Progenitor cell of endocrine pancreas (in vitro differentiated cells): ENCODE data around the gene MAPK10. TPM values are rescaled to one million over a fixed set of nuclear protein-coding genes. Genes with fewer than 3 reads are reported as not detected.
A peak's percentile ranks its signal among the peaks of the same experiment; 100 is the strongest.

ENCODE experiments used
- DNase-seq: peaks from one replicate; pipeline ENCODE4 v3.0.0; 2021; ENCODE audit warnings: low spot score; ENCODE audit not compliant: unreplicated experiment
- H3K27ac Mint-ChIP-seq: 2 replicates; pipeline ENCODE4 v1.8.0; 2021; ENCODE audit warnings: mild to moderate bottlenecking, moderate library complexity, mixed read lengths
- H3K27me3 Mint-ChIP-seq: 2 replicates; pipeline ENCODE4 v1.8.0; 2021; ENCODE audit warnings: mixed read lengths
- H3K36me3 Mint-ChIP-seq: 2 replicates; pipeline ENCODE4 v1.8.0; 2022; ENCODE audit warnings: mixed read lengths; ENCODE audit not compliant: insufficient read depth
- H3K4me1 Mint-ChIP-seq: 2 replicates; pipeline ENCODE4 v1.8.0; 2021; ENCODE audit warnings: low read depth, mixed read lengths
- H3K4me3 Mint-ChIP-seq: 2 replicates; pipeline ENCODE4 v1.8.0; 2021; ENCODE audit warnings: low read depth, mild to moderate bottlenecking, moderate library complexity, mixed read lengths
- H3K9me3 Mint-ChIP-seq: 2 replicates; pipeline ENCODE4 v1.8.0; 2021; ENCODE audit warnings: low read depth, mixed read lengths
- total RNA-seq: library from RNA; stranded (reverse); gene quantifications from 2 replicates; pipeline ENCODE4 v1.2.1, GENCODE V29; 2021
- TF ChIP-seq, protein P1 (sequence below): fragments of 200-600 bp; sonication (generic); IDR thresholded peaks from one replicate; pipeline ENCODE4 v1.5.0; 2021; ENCODE audit warnings: antibody characterized with exemption, mild to moderate bottlenecking; ENCODE audit not compliant: unreplicated experiment

Gene MAPK10
- total RNA-seq, 1 donor from 2014 or later = 21.4 TPM

DNA sequence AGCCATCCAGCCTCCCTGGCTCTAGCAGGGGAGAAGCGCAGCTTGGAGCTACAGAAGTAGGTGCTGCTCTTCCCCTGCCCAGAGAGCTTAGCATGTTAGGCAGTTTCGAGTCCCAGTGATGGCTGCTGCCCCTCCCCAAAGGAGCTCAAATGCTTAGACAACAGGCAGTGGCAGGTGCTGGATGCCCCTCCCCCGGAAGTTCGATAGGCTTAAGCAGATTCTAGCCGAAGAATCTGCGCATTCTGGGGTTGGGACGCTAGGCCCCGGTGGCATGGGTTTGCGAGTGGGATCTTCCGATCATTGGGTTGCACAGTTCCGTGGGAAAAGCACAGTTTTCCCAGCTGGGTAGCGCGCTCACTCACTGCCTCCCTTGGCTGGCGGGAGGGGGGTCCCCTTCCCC lies 117.2 kb downstream of the MAPK10 start:
- Mint-ChIP-seq H3K4me3 (no peak overlapping the region), H3K36me3 (peaks cover 4% of the 10 kb centered on the region), H3K4me1 (no peaks in the 10 kb centered on the region), H3K9me3 (peaks cover 30% of the 10 kb centered on the region), H3K27ac (no peak overlapping the region), H3K27me3 (no peaks in the 10 kb centered on the region)
- TF ChIP-seq, protein P1, sequence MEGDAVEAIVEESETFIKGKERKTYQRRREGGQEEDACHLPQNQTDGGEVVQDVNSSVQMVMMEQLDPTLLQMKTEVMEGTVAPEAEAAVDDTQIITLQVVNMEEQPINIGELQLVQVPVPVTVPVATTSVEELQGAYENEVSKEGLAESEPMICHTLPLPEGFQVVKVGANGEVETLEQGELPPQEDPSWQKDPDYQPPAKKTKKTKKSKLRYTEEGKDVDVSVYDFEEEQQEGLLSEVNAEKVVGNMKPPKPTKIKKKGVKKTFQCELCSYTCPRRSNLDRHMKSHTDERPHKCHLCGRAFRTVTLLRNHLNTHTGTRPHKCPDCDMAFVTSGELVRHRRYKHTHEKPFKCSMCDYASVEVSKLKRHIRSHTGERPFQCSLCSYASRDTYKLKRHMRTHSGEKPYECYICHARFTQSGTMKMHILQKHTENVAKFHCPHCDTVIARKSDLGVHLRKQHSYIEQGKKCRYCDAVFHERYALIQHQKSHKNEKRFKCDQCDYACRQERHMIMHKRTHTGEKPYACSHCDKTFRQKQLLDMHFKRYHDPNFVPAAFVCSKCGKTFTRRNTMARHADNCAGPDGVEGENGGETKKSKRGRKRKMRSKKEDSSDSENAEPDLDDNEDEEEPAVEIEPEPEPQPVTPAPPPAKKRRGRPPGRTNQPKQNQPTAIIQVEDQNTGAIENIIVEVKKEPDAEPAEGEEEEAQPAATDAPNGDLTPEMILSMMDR = no peak
- DNase-seq = no peak

DNA sequence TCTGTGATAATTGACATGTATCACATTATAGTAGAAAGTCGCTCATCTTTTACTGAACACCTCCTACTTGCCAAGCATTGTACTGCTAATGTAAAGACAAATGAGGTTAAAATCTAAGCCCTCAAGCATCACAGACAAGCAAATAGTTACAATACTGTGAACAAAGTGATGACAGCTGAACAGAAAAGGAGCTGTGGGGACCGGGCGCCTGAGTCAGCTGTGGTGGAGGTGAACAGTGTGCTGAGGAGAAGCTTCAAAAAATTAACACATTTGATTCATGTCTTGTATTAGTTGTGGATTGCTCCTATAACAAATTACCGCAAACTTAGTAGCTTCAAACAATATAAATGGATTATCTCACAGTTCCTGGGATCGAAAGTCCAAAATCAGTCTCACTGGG lies 124.3 kb downstream of the MAPK10 start:
- no peaks in the 10 kb centered on the region for H3K4me1 Mint-ChIP-seq
- TF ChIP-seq, protein P1 = no peak
- H3K27me3 Mint-ChIP-seq = no peaks in the 10 kb centered on the region
- peaks cover 27% of the 10 kb centered on the region for H3K9me3 Mint-ChIP-seq
- H3K27ac Mint-ChIP-seq = no peak overlapping the region
- peaks cover 4% of the 10 kb centered on the region for H3K36me3 Mint-ChIP-seq
- no peak overlapping the region for H3K4me3 Mint-ChIP-seq
- DNase-seq = no peak

GRCh38 chr4:86233681-86234080 lies 126.2 kb downstream of the MAPK10 start:
- Mint-ChIP-seq H3K27me3 (no peaks in the 10 kb centered on the region), H3K36me3 (peaks cover 4% of the 10 kb centered on the region), H3K9me3 (peaks cover 15% of the 10 kb centered on the region), H3K4me1 (no peaks in the 10 kb centered on the region), H3K27ac (no peak overlapping the region), H3K4me3 (no peak overlapping the region)
- DNase-seq = no peak
- TF ChIP-seq, protein P1 = no peak

DNA sequence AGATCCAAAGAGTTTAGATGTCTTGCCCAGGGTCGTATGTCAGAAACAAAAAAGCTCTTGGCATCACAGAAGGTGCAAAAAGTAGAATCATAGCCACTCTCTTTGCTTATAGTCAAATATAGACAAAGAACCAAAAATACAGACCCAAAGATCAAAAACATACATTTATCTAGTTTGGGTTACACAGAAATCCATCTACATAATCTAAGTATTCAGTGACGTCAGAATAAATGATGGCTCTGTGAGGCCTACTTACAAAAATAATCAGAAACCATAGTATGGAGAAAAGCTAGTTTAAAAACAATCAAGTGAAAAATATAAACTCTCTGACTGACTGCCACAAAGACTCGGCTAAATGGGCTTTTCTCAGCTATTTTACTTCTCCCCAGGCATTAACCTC lies 126.8 kb downstream of the MAPK10 start:
- H3K9me3 Mint-ChIP-seq = peaks cover 9% of the 10 kb centered on the region
- no peak overlapping the region for H3K4me3 Mint-ChIP-seq
- DNase-seq = no peak
- TF ChIP-seq, protein P1 = no peak
- H3K27me3 Mint-ChIP-seq = no peaks in the 10 kb centered on the region
- no peak overlapping the region for H3K27ac Mint-ChIP-seq
- no peaks in the 10 kb centered on the region for H3K36me3 Mint-ChIP-seq
- H3K4me1 Mint-ChIP-seq = no peaks in the 10 kb centered on the region

DNA sequence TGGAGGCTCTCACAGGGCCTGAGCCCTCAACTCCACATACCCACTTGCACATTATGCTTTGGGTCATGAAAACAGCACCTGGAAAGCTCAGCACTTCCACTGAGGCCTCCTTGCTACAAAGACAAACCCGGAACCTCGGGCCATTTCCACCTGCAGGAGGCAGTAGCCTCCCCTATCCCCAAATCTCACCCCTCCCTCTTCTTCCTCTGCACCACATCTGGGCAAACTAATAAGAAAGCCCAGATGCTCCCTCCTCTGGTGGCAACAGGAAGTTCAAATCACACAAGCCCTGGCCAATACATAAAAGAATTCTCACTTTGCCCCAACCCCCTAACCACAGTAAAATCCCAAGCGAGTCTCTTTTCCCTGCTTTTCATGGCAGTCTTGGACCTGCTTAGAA lies 136.4 kb downstream of the MAPK10 start:
- H3K4me3 Mint-ChIP-seq = no peak overlapping the region
- no peaks in the 10 kb centered on the region for H3K27me3 Mint-ChIP-seq
- no peak for DNase-seq
- H3K4me1 Mint-ChIP-seq = peaks cover 7% of the 10 kb centered on the region
- TF ChIP-seq, protein P1 = peak; percentile 47
- no peaks in the 10 kb centered on the region for H3K36me3 Mint-ChIP-seq
- no peak overlapping the region for H3K27ac Mint-ChIP-seq
- peaks cover 3% of the 10 kb centered on the region for H3K9me3 Mint-ChIP-seq
